NK-92 (cell line): Measurements from ENCODE around the gene DDX1.

Source experiments
- DNase-seq: peaks from one replicate; lab custom pipeline; 2025; ENCODE audit not compliant: unreplicated experiment; lab: John Stamatoyannopoulos, UW

DDX1 gene

GRCh38 chr2:15643791-15644585 lies 52.3 kb downstream of the DDX1 start:
- DNase-seq = no peak

GRCh38 chr2:15645300-15645699 lies 53.6 kb downstream of the DDX1 start:
- no peak for DNase-seq

- no peak for DNase-seq
Measured at GRCh38 chr2:15645720-15646385, 54.2 kb downstream of the DDX1 start.

- no peak for DNase-seq
Measured at GRCh38 chr2:15646661-15647060, 55.0 kb downstream of the DDX1 start.

- no peak for DNase-seq
Measured at GRCh38 chr2:15647622-15648590, 56.2 kb downstream of the DDX1 start.

GRCh38 chr2:15648593-15649525 lies 57.2 kb downstream of the DDX1 start:
- no peak for DNase-seq

- no peak for DNase-seq
Measured at GRCh38 chr2:15649561-15650255, 58.0 kb downstream of the DDX1 start.

GRCh38 chr2:15650616-15651366 lies 59.1 kb downstream of the DDX1 start:
- no peak for DNase-seq

GRCh38 chr2:15651367-15651727 lies 59.7 kb downstream of the DDX1 start:
- DNase-seq = no peak

- DNase-seq = no peak
Measured at GRCh38 chr2:15652252-15652651, 60.6 kb downstream of the DDX1 start.

GRCh38 chr2:15652801-15653200 lies 61.1 kb downstream of the DDX1 start:
- no peak for DNase-seq

GRCh38 chr2:15653806-15654726 lies 62.4 kb downstream of the DDX1 start:
- no peak for DNase-seq

GRCh38 chr2:15654727-15655073 lies 63.0 kb downstream of the DDX1 start:
- no peak for DNase-seq

- DNase-seq = no peak
Measured at GRCh38 chr2:15655123-15655887, 63.6 kb downstream of the DDX1 start.

- no peak for DNase-seq
Measured at GRCh38 chr2:15656090-15656489, 64.4 kb downstream of the DDX1 start.

- no peak for DNase-seq
Measured at GRCh38 chr2:15657759-15658158, 66.1 kb downstream of the DDX1 start.

GRCh38 chr2:15658911-15659310 lies 67.2 kb downstream of the DDX1 start:
- DNase-seq = no peak
